NOMO-1 treated with DMSO at 0.1 percent for 48 hours (cell line): Measurements from ENCODE around the gene UBE4B.
"Not testable (repeated sequence)": the region's sequence is repeated elsewhere in the genome, so short reads cannot be mapped to it uniquely, and the experiment has no call there.

Source experiments
- DNase-seq: peaks from one replicate; lab custom pipeline; 2025; ENCODE audit not compliant: unreplicated experiment; lab: John Stamatoyannopoulos, UW

The UBE4B gene

GRCh38 chr1:10070206-10070605 lies 37.4 kb downstream of the UBE4B start:
- DNase-seq, result no peak

GRCh38 chr1:10071640-10072039 lies 38.9 kb downstream of the UBE4B start:
- no peak for DNase-seq

GRCh38 chr1:10073371-10073770 lies 40.6 kb downstream of the UBE4B start:
- DNase-seq, result not testable (repeated sequence)

GRCh38 chr1:10074059-10074851 lies 41.5 kb downstream of the UBE4B start:
- peak; percentile 90 for DNase-seq

- no peak for DNase-seq
These were observed 42.3 kb downstream of the UBE4B start for GRCh38 chr1:10074852-10075730.

- no peak for DNase-seq
These were observed 43.0 kb downstream of the UBE4B start for GRCh38 chr1:10075732-10076131.

- DNase-seq, result no peak
These were observed 45.7 kb downstream of the UBE4B start for GRCh38 chr1:10078494-10078893.

- no peak for DNase-seq
These were observed 47.8 kb downstream of the UBE4B start for GRCh38 chr1:10080523-10080922.

- DNase-seq, result no peak
These were observed 50.2 kb downstream of the UBE4B start for GRCh38 chr1:10082785-10083479.

- DNase-seq, result no peak
These were observed 51.3 kb downstream of the UBE4B start for GRCh38 chr1:10084045-10084444.

GRCh38 chr1:10085076-10085475 lies 52.3 kb downstream of the UBE4B start:
- no peak for DNase-seq

GRCh38 chr1:10087210-10087609 lies 54.5 kb downstream of the UBE4B start:
- no peak for DNase-seq

- DNase-seq, result no peak
These were observed 69.2 kb downstream of the UBE4B start for GRCh38 chr1:10101929-10102328.

- no peak for DNase-seq
These were observed 70.4 kb downstream of the UBE4B start for GRCh38 chr1:10103193-10103592.

GRCh38 chr1:10104834-10105233 lies 72.1 kb downstream of the UBE4B start:
- DNase-seq, result no peak

- DNase-seq, result no peak
These were observed 72.7 kb downstream of the UBE4B start for GRCh38 chr1:10105484-10105883.

- DNase-seq, result no peak
These were observed 73.5 kb downstream of the UBE4B start for GRCh38 chr1:10106241-10106640.

- no peak for DNase-seq
These were observed 74.2 kb downstream of the UBE4B start for GRCh38 chr1:10106756-10107475.

- DNase-seq, result not testable (repeated sequence)
These were observed 74.7 kb downstream of the UBE4B start for GRCh38 chr1:10107476-10107847.

GRCh38 chr1:10108134-10108663 lies 75.4 kb downstream of the UBE4B start:
- DNase-seq, result no peak
